GM18870 (cell line): ENCODE results near the gene LSM3.

Experiments
- ATAC-seq: cut with Tn5 transposase; IDR thresholded peaks from one replicate; pipeline ENCODE4 v1.9.1; 2021; ENCODE audit warnings: moderate library complexity; ENCODE audit not compliant: unreplicated experiment

LSM3 gene

GRCh38 chr3:14142567-14143270 is 35.9 kb upstream of the LSM3 start:
- no peak for ATAC-seq

- ATAC-seq, result no peak
Observed at GRCh38 chr3:14143271-14144225, 35.1 kb upstream of the LSM3 start.

GRCh38 chr3:14144423-14145075 is 34.1 kb upstream of the LSM3 start:
- peak; percentile 96 for ATAC-seq

GRCh38 chr3:14145236-14145635 is 33.4 kb upstream of the LSM3 start:
- ATAC-seq, result no peak

- no peak for ATAC-seq
Observed at GRCh38 chr3:14145670-14146380, 32.8 kb upstream of the LSM3 start.

GRCh38 chr3:14146381-14147065 is 32.1 kb upstream of the LSM3 start:
- no peak for ATAC-seq

GRCh38 chr3:14147066-14147435 is 31.6 kb upstream of the LSM3 start:
- no peak for ATAC-seq

GRCh38 chr3:14147617-14148016 is 31.0 kb upstream of the LSM3 start:
- ATAC-seq, result no peak

- no peak for ATAC-seq
Observed at GRCh38 chr3:14148041-14148985, 30.3 kb upstream of the LSM3 start.

- no peak for ATAC-seq
Observed at GRCh38 chr3:14150078-14150477, 28.5 kb upstream of the LSM3 start.

- ATAC-seq, result no peak
Observed at GRCh38 chr3:14150491-14151230, 28.0 kb upstream of the LSM3 start.

GRCh38 chr3:14151471-14152083 is 27.0 kb upstream of the LSM3 start:
- no peak for ATAC-seq

- no peak for ATAC-seq
Observed at GRCh38 chr3:14152233-14152962, 26.2 kb upstream of the LSM3 start.

GRCh38 chr3:14152963-14153355 is 25.7 kb upstream of the LSM3 start:
- no peak for ATAC-seq

- no peak for ATAC-seq
Observed at GRCh38 chr3:14153663-14154062, 25.0 kb upstream of the LSM3 start.

- no peak for ATAC-seq
Observed at GRCh38 chr3:14154276-14154675, 24.3 kb upstream of the LSM3 start.

GRCh38 chr3:14154895-14155440 is 23.6 kb upstream of the LSM3 start:
- no peak for ATAC-seq
